Stimulated activated CD8-positive, alpha-beta memory T cell treated with anti-CD3 and anti-CD28 coated beads, Interleukin-15, amount 100 ng/mL, for 4 hours (primary cell): ENCODE data around the gene HS1BP3.
A peak's percentile ranks its signal among the peaks of the same experiment; 100 is the strongest.

Experiments
- DNase-seq, 2 donors: peaks; one replicate each; pipeline ENCODE4 v3.0.0-alpha.2; 2020; ENCODE audit warnings: low read depth in 2 of 2

HS1BP3 gene

GRCh38 chr2:20585710-20586594 is 64.9 kb downstream of the HS1BP3 start:
- no peak for DNase-seq

- DNase-seq = no peak
Measured at GRCh38 chr2:20585359-20585709, 65.6 kb downstream of the HS1BP3 start.

GRCh38 chr2:20584399-20585358 is 66.2 kb downstream of the HS1BP3 start:
- DNase-seq = no peak

DNA sequence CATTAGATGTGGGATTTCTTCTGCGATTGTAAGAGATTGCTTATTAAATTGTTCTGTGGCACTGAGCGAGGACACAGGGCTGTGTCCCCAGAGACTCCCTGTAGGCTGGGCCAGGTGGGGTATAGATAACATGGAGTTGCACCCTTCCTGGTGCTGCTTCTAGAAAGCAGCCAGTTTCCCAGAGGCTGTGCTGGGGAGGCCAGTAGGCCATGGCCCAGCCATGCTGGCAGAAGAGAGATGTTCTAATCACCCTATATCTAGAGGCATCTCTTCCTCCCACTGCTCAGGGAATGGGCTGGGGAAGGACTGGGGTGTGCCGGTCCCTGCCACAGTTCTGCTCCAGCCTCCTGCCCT is 66.9 kb downstream of the HS1BP3 start:
- DNase-seq = no peak

- no peak for DNase-seq
Measured at GRCh38 chr2:20583425-20583881, 67.4 kb downstream of the HS1BP3 start.

DNA sequence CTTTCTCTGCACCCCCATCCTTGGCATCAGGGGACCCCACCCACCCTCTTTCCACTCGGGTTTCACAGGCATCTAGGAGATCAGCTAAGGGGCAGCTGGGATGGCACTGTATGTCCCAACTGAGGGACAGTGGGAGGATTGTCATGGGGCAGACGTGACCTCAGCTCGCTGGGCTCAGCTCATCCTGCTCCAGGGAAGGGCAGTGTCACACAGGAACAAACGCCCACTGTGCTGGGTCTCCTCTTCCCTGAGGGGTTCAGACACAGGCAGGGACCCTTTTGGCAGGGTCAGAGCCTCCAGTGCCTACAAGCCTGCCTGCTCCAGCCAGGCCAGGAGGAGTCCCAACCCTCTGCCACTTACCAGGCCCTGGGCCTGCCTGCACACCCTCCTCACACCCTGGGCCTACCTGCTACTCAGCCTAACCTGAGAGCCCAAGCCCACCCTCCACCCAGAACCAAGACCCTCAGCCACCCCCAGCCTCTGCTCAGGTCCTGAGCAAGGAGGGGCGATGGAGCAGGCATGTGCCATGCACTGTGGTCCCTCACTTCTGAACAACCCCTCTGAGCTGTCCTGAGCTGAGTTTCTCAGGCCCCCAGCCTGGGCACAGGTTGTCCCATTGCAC is 68.2 kb downstream of the HS1BP3 start:
- no peak for DNase-seq

GRCh38 chr2:20580690-20581437 is 70.0 kb downstream of the HS1BP3 start:
- no peak for DNase-seq

DNA sequence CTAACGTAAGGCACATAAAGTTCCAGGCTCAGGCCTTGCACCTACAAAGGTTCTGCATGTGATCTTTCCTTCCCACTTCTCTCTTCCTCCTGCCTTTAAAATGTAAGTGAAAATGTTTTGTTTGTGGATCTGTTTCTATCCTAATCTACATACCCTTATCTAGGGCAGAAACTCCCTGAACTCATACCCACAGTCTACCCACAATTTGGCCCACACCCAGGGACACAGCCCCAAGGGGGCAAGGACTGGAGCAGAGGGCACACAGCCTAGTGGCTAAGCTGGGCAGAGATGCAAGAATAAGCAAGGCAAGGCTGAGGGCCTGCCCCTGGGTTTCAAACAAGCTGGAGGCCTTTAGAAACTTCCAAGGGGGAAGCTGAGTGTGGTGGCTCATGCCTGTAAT is 71.0 kb downstream of the HS1BP3 start:
- no peak for DNase-seq

GRCh38 chr2:20578895-20579825 is 71.7 kb downstream of the HS1BP3 start:
- DNase-seq = no peak

- DNase-seq = no peak
Measured at GRCh38 chr2:20578266-20578894, 72.5 kb downstream of the HS1BP3 start.

DNA sequence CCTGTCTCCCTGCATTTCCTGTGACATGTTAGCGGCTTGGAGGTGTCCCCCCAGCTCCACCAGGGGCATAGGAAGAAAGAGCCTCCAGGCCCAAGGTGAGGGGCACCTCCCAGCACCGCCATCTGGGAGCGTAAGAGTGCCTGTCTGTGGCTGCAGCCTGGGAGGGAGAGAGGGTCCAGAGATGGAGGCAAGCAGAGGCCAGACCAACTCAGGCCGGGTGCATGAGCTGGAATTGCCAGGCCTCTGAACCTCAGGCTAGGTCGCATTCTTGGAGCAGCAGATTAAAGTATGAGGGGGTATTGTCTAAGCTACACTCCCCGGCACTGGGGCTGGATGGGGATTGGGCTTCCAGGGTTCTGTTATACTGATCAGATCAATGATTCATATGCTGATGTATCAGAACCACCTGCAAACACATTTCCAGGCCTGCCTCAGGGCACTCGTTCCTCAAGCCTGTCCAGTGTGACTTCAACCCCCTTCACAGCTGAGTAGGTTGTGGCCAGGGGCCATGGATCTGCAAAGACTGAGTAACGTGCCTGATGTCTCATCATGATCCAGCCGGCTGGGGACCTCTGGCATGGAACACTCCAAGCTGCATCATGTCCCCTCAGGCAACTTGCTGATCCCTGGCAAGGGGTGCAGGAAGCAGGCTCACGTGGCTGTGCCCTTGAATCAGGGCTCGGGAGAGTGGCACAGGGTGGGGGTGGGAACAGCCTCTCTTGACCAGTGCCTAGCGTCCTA is 73.2 kb downstream of the HS1BP3 start:
- DNase-seq = no peak

DNA sequence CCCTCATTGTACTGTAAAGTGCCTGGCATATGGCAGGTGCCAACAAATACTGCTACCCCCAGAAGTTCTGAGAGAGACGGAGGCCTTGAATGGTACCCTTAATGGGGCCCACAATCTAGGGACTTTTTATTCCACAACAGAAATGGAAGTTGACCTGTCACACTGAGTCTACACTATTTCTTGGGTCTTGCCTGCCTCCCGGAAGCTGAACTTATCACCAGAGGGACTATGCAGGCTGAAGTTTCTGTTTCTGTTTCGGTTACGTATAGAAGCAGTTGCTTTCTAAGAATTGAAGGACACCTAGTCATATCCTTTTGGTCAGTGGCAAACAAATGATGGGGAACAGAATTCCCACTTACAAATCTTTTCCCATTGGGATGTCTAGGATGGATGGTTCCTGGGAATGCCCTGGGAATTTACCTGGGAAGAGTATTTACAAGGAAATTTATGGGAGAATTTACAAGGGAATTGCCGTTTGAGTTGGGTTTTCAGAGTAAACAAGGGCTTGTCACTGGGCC is 74.2 kb downstream of the HS1BP3 start:
- DNase-seq = peak in 1 of 2 donors; percentile 26

DNA sequence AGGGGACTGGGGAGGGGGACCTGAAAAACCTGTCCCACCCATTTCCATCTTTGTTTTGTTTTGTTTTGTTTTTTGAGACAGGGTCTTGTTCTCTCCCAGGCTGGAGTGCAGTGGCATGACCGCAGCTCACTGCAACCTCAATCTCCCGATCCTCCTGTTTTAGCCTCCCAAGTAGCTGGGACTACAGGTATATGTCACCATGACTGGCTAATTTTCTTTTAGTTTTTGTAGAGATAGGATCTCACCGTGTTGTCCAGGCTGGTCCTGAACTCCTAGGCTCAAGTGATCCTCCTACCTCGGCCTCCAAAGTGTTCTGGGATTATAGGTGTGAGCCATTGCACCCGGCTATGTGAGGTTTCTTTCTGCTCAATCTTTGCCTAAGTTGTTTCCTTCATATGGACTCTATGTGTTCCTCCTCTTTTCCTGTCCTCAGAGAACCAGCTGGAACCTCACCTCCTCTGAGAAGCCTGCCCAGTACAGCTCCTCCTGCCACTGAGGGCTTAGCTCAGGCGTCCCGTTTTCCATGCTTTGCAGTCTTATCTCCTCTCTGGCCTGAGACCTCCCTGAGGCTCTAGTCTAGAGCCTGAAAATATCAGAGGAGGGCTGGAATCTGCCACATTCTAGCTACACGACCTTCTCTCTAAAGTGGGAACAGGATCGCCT is 74.8 kb downstream of the HS1BP3 start:
- no peak for DNase-seq

DNA sequence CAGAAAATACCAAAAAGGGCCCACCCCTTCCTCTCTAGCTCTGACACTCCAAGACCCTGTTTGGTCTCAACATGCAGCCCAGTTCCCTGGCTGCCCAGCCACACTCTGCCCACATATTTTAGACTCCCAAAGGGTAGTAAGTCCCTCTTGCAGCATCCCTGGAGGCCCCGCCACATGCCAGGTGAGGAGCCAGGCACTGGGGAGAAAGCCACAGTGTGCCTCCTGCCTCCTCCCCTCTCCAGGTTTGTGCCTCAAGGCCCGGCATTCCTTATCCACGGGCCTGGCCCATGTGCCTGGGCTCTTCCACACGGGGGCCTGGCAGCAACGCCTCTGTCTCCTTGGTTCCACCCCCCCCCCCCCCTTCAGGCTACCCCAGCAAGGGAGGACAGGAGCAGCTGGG is 75.5 kb downstream of the HS1BP3 start:
- no peak for DNase-seq

DNA sequence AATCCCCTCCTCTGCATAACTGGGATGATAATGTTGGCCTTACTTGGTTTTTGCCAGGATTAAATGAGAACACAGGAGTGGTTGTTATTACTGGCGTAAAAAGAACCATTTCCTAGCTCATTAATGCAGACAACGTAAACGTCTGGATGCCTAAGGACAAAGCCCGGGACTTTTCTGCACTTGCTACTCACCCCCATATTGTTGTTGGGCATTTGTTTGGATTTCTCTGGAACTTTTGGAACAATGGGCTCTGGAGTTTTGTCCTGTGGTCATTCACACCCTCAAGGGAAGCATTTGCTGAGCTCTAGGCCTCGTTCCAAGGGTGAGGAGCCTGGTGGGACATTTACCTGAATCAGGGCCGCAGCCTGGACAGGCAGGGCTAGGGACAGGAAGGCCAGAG is 76.0 kb downstream of the HS1BP3 start:
- DNase-seq = no peak

DNA sequence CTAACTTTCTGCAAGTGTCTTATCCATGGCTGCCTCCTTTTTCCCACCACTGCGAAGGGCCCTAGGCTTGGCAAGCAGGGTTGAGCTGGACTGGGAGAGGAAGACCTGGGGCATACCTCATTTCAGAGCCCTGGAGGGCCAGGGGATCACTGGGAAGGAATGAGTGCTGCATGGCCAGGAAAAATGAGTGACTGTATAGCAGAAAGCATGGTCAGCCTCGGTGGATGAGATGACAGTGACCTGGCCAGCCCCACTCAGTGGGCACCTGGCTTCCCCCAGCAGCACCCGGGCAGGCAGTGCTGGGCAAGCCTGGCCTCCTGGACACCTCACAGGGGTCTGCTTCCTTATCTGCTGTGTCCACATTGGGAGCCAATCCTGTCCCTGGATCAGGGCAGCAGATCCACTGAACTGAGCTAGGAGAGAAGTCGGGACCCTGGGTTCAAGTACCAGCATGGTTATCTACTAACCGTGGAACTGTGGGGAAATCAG is 76.4 kb downstream of the HS1BP3 start:
- no peak for DNase-seq

- no peak for DNase-seq
Measured at GRCh38 chr2:20573620-20574422, 77.1 kb downstream of the HS1BP3 start.
